Activated B cell treated with CpG ODN at 0.5 μM for 24 hours (primary cell): ENCODE results near the gene FLYWCH1. TPM values are rescaled to one million over a fixed set of nuclear protein-coding genes. Genes with fewer than 3 reads are reported as not detected.
"Not testable (repeated sequence)": the region's sequence is repeated elsewhere in the genome, so short reads cannot be mapped to it uniquely, and the experiment has no call there.

Experiments used
- ATAC-seq: fragments of 200-7000 bp; cut with Tn5 transposase; one replicate; pipeline ENCODE4 v1.10.0; 2021; ENCODE audit warnings: low read depth, mild to moderate bottlenecking, moderate library complexity
- CTCF ChIA-PET: fragments of 350-600 bp; sonication (Branson Sonifier 250); formaldehyde crosslinking; loops from one replicate; lab custom pipeline; 2021; ENCODE audit warnings: antibody characterized with exemption; lab: Charles Lee
- POLR2A ChIA-PET: fragments of 350-600 bp; sonication (Branson Sonifier 250); formaldehyde crosslinking; loops from one replicate; lab custom pipeline; 2021; ENCODE audit warnings: antibody characterized with exemption; lab: Charles Lee
- DNase-seq: peaks from one replicate; pipeline ENCODE4 v3.0.0; 2022
- H3K27ac Mint-ChIP-seq: one replicate; pipeline ENCODE4 v1.8.0; 2020; ENCODE audit warnings: mixed read lengths
- H3K27me3 Mint-ChIP-seq: one replicate; pipeline ENCODE4 v1.8.0; 2021; ENCODE audit warnings: mixed read lengths
- H3K36me3 Mint-ChIP-seq: one replicate; pipeline ENCODE4 v1.8.0; 2021; ENCODE audit warnings: low read depth, mixed read lengths
- H3K4me1 Mint-ChIP-seq: one replicate; pipeline ENCODE4 v1.8.0; 2021; ENCODE audit warnings: mixed read lengths
- H3K4me3 Mint-ChIP-seq: one replicate; pipeline ENCODE4 v1.8.0; 2020; ENCODE audit warnings: mild to moderate bottlenecking, mixed read lengths
- H3K9me3 Mint-ChIP-seq: one replicate; pipeline ENCODE4 v1.8.0; 2020; ENCODE audit warnings: mixed read lengths
- intact Hi-C: fragments of 100-400 bp; cut with micrococcal nuclease; formaldehyde crosslinking; loops from one replicate; pipeline ENCODE4 v1.15.1; 2024
- total RNA-seq: library from RNA; stranded (reverse); gene quantifications from 2 replicates; pipeline ENCODE4 v1.2.3, GENCODE V29; 2022
- TF ChIP-seq, protein P1 (sequence below): fragments of 200-600 bp; IDR thresholded peaks from one replicate; pipeline ENCODE4 v1.8.0; 2022; ENCODE audit warnings: antibody characterized with exemption, mild to moderate bottlenecking

Gene FLYWCH1
- total RNA-seq, 1 donor from 2014 or later, result 59.9 TPM

DNA sequence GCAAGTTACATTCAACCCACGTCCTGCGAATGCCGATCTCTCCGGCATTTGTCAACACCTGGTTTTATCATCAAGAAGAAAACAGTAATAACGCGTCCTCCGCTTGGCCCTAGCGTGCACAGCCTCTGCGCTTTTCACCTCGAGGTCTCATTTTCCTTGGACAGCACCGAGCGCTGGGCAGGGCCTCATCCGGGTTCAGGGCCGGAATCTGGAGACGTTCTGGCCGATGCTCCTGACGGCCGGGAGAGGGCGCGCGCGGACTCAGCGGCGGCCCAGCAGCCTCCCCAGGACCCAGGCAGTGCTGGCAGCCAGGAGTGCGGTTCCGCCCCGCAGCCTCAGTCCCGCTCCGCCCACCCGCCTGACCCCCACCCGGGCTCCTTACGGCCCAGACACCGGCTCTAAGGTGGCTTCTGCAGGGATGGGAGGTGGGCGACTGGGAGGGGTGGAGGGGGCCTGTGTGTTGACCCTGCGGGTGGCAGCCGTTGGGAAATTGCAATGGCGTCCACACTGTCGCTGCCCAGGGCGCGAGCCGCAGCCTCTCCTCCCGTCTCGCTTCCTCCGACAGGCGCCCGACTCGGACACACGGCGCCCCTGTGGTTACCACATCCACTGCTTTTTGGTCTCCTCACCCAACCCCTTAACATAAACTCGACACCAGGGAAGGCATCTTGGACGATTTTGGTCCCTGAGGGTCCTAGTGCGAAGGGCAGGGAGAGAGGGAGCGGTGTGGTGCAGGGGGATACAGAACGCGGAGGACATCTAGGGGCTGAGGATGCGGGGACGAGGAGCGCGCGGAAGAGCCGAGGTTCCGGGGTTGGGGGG is 7.4 kb upstream of the FLYWCH1 start:
- POLR2A ChIA-PET, result no interaction called here
- ATAC-seq (peak; percentile 59), DNase-seq (peak; percentile 72)
- Mint-ChIP-seq H3K27ac (peak overlapping the region; percentile 72), H3K4me1 (peaks cover 23% of the 10 kb centered on the region), H3K9me3 (no peaks in the 10 kb centered on the region), H3K36me3 (peaks cover 2% of the 10 kb centered on the region), H3K4me3 (peak overlapping the region; percentile 91), H3K27me3 (no peaks in the 10 kb centered on the region)
- TF ChIP-seq, protein P1, sequence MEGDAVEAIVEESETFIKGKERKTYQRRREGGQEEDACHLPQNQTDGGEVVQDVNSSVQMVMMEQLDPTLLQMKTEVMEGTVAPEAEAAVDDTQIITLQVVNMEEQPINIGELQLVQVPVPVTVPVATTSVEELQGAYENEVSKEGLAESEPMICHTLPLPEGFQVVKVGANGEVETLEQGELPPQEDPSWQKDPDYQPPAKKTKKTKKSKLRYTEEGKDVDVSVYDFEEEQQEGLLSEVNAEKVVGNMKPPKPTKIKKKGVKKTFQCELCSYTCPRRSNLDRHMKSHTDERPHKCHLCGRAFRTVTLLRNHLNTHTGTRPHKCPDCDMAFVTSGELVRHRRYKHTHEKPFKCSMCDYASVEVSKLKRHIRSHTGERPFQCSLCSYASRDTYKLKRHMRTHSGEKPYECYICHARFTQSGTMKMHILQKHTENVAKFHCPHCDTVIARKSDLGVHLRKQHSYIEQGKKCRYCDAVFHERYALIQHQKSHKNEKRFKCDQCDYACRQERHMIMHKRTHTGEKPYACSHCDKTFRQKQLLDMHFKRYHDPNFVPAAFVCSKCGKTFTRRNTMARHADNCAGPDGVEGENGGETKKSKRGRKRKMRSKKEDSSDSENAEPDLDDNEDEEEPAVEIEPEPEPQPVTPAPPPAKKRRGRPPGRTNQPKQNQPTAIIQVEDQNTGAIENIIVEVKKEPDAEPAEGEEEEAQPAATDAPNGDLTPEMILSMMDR, result peak; percentile 91
- CTCF ChIA-PET, result interaction anchor here (0.9 kb wide), 1 partner anchor 20 kb away, joined by 4 read pairs; no protein-coding TSS in a partner anchor
- intact Hi-C loops, result loop anchor here (1.0 to 10.0 kb wide), 4 partner anchors 8 to 370 kb away; partner anchors contain the start of genes CEMP1 and PDPK1

DNA sequence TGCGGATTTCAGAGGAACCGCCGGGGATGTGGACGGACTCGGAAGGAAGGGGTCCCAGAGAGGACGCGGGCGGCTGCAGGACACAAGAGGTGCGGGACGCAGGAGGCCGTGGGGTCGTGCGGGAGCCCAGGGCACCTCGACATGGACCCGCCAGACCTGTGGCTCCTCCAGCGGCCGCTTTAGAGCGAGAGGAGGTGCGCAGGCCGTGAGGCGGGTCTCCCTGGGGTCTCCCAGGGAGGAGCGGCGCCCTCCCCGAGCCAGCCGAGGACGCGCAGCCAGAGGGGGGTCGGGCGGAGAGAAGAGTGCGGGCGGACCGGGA is 6.8 kb upstream of the FLYWCH1 start:
- Mint-ChIP-seq H3K4me3 (peak overlapping the region; percentile 91), H3K27me3 (no peaks in the 10 kb centered on the region), H3K4me1 (peaks cover 23% of the 10 kb centered on the region), H3K36me3 (peaks cover 2% of the 10 kb centered on the region), H3K27ac (peak overlapping the region; percentile 72), H3K9me3 (no peaks in the 10 kb centered on the region)
- DNase-seq (no peak), ATAC-seq (no peak)
- ChIA-PET CTCF (no interaction called here), POLR2A (interaction anchor here (0.6 to 1.7 kb wide), 5 partner anchors 11 to 128 kb away, joined by 3 to 19 read pairs (median 4); partner anchors contain the start of genes ELOB and FLYWCH2)
- TF ChIP-seq, protein P1, result no peak
- intact Hi-C loops, result loop anchor here (1.0 to 10.0 kb wide), 8 partner anchors 7 to 370 kb away; partner anchors contain the start of genes CEMP1, HCFC1R1, PDPK1 and THOC6

DNA sequence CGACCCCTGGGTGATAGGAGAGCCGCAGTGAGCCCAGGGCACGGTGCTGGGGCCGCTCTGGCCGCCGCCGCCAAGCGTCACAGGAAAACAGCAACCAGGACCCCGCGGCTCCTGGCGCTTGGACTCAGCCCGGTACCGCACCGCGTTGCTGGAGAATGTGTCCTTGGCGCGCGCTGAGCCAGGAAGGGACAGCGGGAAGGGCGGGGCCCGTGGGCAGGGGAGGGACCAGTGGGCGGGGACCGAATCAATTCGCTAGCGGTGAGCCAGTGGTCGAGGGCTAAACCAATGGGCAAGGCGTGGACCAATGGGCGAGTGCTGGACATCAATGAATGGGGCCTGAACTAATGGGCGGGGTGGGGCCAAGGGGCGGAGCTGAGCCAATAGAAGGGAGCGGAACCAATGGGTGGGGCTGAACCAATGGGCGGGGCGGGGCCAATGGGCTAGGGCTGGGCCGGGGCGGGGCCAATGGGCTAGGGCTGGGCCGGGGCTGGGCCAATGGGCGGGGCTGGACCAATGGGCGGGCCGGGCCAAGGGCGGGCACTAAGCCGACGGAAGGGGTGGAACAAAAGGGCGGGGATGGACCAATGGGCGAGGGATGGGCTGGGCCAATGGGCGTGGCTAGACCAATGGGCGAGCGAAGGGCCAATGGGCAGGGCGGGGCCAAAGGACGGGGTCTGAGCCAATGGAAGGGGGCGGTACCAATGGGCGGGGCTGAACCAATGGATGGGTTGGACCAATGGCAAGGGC is 6.3 kb upstream of the FLYWCH1 start:
- DNase-seq, result peak; percentile 82
- H3K36me3 Mint-ChIP-seq, result peaks cover 2% of the 10 kb centered on the region
- peak overlapping the region; percentile 41 for H3K27ac Mint-ChIP-seq
- ChIA-PET CTCF (interaction anchor here (1.0 to 2.5 kb wide), 3 partner anchors 8 to 33 kb away, joined by 3 to 8 read pairs (median 5); no protein-coding TSS in a partner anchor), POLR2A (interaction anchor here (0.6 to 1.7 kb wide), 8 partner anchors 8 to 128 kb away, joined by 3 to 19 read pairs (median 4); partner anchors contain the start of genes ELOB and FLYWCH2)
- intact Hi-C loops, result loop anchor here (1.0 to 10.0 kb wide), 7 partner anchors 8 to 371 kb away; partner anchors contain the start of genes CEMP1, HCFC1R1, PDPK1 and THOC6
- no peaks in the 10 kb centered on the region for H3K9me3 Mint-ChIP-seq
- TF ChIP-seq, protein P1, result no peak
- peaks cover 24% of the 10 kb centered on the region for H3K4me1 Mint-ChIP-seq
- H3K27me3 Mint-ChIP-seq, result no peaks in the 10 kb centered on the region
- ATAC-seq, result peak; percentile 80
- H3K4me3 Mint-ChIP-seq, result peak overlapping the region; percentile 91

DNA sequence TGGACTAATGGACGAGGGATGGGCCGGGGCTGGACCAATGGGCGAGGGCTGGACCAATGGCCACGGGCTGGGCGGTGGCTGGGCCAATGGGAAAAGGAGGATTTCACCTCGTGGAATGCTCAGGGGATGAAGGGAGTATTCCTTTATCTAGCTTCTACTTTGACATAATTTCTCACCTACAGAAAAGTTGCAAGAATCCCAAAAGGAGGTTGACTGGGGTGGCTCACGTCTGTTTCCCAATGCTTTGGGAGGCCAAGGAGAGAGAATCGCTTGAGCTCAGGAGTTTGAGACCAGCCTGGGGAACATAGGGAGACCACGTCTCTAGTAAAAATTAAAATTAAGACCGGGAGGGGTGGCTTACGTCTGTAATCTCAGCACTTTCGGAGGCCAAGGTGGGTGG is 5.7 kb upstream of the FLYWCH1 start:
- peaks cover 27% of the 10 kb centered on the region for H3K4me1 Mint-ChIP-seq
- peak overlapping the region; percentile 69 for H3K4me3 Mint-ChIP-seq
- H3K9me3 Mint-ChIP-seq, result no peaks in the 10 kb centered on the region
- TF ChIP-seq, protein P1, result no peak
- ChIA-PET POLR2A (interaction anchor here (0.6 to 1.7 kb wide), 7 partner anchors 9 to 129 kb away, joined by 3 to 19 read pairs (median 4); partner anchors contain the start of genes ELOB and FLYWCH2), CTCF (interaction anchor here (1.0 to 2.5 kb wide), 4 partner anchors 8 to 33 kb away, joined by 3 to 15 read pairs (median 6); no protein-coding TSS in a partner anchor)
- peaks cover 2% of the 10 kb centered on the region for H3K36me3 Mint-ChIP-seq
- H3K27me3 Mint-ChIP-seq, result no peaks in the 10 kb centered on the region
- H3K27ac Mint-ChIP-seq, result peak overlapping the region; percentile 41
- intact Hi-C loops, result loop anchor here (1.0 to 10.0 kb wide), 7 partner anchors 9 to 371 kb away; partner anchors contain the start of genes CEMP1, HCFC1R1, PDPK1 and THOC6
- DNase-seq (no peak), ATAC-seq (no peak)

DNA sequence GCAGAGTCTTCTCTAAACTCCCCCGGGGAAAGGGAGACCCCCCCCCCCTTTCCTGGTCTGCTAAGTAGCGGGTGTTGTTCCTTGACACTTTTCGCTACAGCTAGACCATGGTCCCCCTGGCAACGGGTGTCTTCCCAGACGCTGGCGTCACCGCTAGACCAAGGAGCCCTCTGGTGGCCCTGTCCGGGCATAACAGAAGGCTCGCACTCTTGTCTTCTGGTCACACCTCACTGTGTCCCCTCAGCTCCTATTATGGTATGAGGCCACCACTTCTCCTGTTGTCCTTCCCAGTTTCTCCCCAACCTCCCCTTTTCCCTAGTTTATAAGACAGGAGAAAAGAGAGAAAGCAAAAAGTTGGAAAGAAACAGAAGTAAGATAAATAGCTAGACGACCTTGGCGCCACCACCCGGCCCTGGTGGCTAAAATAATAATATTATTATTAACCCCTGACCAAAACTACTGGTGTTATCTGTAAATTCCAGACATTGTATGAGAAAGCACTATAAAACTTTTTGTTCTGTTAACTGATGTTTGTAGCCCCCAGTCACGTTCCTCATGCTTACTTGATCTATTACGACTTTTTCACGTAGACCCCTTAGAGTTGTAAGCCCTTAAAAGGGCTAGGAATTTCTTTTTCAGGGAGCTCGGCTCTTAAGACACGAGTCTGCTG is 4.5 kb upstream of the FLYWCH1 start:
- ATAC-seq, H3K4me3 Mint-ChIP-seq, H3K27me3 Mint-ChIP-seq, H3K36me3 Mint-ChIP-seq, H3K9me3 Mint-ChIP-seq: not testable (repeated sequence)
- intact Hi-C loops, result loop anchor here (5.0 to 10.0 kb wide), 2 partner anchors 115 to 372 kb away; partner anchors contain the start of genes CEMP1, HCFC1R1, PDPK1 and THOC6
- ChIA-PET POLR2A (interaction anchor here (0.7 to 1.1 kb wide), 5 partner anchors 10 to 494 kb away, joined by 3 to 8 read pairs (median 3); partner anchors contain the start of genes ELOB, FLYWCH2, ZNF174 and ZSCAN32), CTCF (interaction anchor here (0.9 to 2.5 kb wide), 5 partner anchors 9 to 35 kb away, joined by 3 to 15 read pairs (median 8); partner anchors contain the start of gene FLYWCH2)
- Mint-ChIP-seq H3K27ac (peak overlapping the region; percentile 56), H3K4me1 (peaks cover 34% of the 10 kb centered on the region)
- DNase-seq, result peak; percentile 42
